Measurements from ENCODE around the gene KYAT1. TPM values are rescaled to one million over a fixed set of nuclear protein-coding genes. Genes with fewer than 3 reads are reported as not detected.

KYAT1 gene
- total and polyA plus RNA-seq, 2 of the 13 experiments (the other 11 are each of a cell fraction or from before 2014, with no cell fraction given) = 9.2 to 46.5 TPM

DNA sequence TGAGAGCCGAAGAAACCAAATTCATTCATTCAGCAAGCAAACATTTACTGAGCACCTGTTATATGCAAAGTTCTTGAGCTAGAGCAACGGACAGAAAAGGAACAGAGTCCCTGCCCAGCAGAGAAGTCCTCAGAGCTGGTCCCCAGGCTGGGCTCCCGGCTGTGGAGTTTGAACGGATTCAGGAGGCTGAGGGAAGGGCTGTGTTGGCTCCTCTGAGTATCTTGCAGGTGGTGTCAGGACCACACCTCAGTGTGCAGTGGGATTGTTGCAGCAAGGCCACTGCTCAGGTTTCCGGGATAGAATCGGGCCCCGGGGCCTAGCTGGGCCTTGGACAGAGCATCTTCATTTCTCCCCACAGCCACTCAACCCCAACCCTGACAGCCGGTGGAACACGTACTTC lies 89.6 kb downstream of the KYAT1 start:
- Histone ChIP-seq H3K9ac (ENCODE audit: insufficient read depth, low read depth, low read length) (no peak overlapping the region), H3K36me3 (replicated peaks in 1 of 2; ENCODE audit: control insufficient read depth in 1 of 2, insufficient read depth in 2 of 2, low read length in 2 of 2) (peaks cover 18 to 33% of the 10 kb centered on the region in 2 experiments), H3K79me2 (ENCODE audit: insufficient read depth, low read length) (no peaks in the 10 kb centered on the region), H3K27ac (ENCODE audit: extremely low read length, insufficient read depth, low read length) (no peak overlapping the region), H2AFZ (ENCODE audit: low read length) (no peak overlapping the region), H3K27me3 (ENCODE audit: control insufficient read depth in 1 of 2, insufficient read depth in 2 of 2, low read length in 2 of 2) (no peaks in the 10 kb centered on the region; a peak in 1 of 5 replicates), H3K9me3 (ENCODE audit: low read length) (no peaks in the 10 kb centered on the region), H4K20me1 (ENCODE audit: insufficient read depth, low read length) (no peaks in the 10 kb centered on the region), H3K4me3 (replicated peaks in 1 of 3; ENCODE audit: insufficient read depth in 1 of 3, low read depth in 2 of 3, low read length in 3 of 3) (no peak overlapping the region), H3K4me1 (ENCODE audit: insufficient read depth, low read length) (peaks cover 17% of the 10 kb centered on the region), H3K4me2 (ENCODE audit: low read depth, low read length) (no peak overlapping the region)
- ChIA-PET POLR2A (no interaction called here), CTCF (ENCODE audit: low intra/inter-chr PET ratio, low total read pairs) (no interaction called here)
- in situ Hi-C loops (cut with HindIII; ENCODE audit: extremely low pct_ligation_motif_present, low pct_unique_long_range_greater_than_20kb) (no loop called here), intact Hi-C loops (cut with micrococcal nuclease; ENCODE audit: unreplicated experiment) (no loop called here)
- no TSS peak for BruUV-seq (replicated peaks)
- 93% methylated on average over 2 of the region's 9 CpGs for WGBS (ENCODE audit: low lambda C conversion rate)
- FAIRE-seq (no peak), DNase-seq (ENCODE audit: low spot score) (no peak), ATAC-seq (no peak)
- TF ChIP-seq HHEX (CRISPR knock-in tag; IDR thresholded peaks at IDR 0.05) = no peak
- TF ChIP-seq NFE2L1 (CRISPR knock-in tag; IDR thresholded peaks at IDR 0.05; ENCODE audit: borderline replicate concordance) = no peak
- TF ChIP-seq, protein P1, sequence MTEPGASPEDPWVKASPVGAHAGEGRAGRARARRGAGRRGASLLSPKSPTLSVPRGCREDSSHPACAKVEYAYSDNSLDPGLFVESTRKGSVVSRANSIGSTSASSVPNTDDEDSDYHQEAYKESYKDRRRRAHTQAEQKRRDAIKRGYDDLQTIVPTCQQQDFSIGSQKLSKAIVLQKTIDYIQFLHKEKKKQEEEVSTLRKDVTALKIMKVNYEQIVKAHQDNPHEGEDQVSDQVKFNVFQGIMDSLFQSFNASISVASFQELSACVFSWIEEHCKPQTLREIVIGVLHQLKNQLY (CRISPR knock-in tag; IDR thresholded peaks at IDR 0.05) = no peak
- no peak for TF ChIP-seq ZNF572 (CRISPR knock-in tag; IDR thresholded peaks at IDR 0.05)
- TF ChIP-seq, protein P2, sequence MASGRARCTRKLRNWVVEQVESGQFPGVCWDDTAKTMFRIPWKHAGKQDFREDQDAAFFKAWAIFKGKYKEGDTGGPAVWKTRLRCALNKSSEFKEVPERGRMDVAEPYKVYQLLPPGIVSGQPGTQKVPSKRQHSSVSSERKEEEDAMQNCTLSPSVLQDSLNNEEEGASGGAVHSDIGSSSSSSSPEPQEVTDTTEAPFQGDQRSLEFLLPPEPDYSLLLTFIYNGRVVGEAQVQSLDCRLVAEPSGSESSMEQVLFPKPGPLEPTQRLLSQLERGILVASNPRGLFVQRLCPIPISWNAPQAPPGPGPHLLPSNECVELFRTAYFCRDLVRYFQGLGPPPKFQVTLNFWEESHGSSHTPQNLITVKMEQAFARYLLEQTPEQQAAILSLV (CRISPR knock-in tag; IDR thresholded peaks at IDR 0.05; ENCODE audit: borderline replicate concordance) = no peak
- TF ChIP-seq, protein P3, sequence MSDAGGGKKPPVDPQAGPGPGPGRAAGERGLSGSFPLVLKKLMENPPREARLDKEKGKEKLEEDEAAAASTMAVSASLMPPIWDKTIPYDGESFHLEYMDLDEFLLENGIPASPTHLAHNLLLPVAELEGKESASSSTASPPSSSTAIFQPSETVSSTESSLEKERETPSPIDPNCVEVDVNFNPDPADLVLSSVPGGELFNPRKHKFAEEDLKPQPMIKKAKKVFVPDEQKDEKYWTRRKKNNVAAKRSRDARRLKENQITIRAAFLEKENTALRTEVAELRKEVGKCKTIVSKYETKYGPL (CRISPR knock-in tag; IDR thresholded peaks at IDR 0.05) = no peak
- no peak for TF ChIP-seq ZNF619 (CRISPR knock-in tag; IDR thresholded peaks at IDR 0.05)
- TF ChIP-seq TP53 (CRISPR knock-in tag; conservative IDR thresholded peaks at IDR 0.05) = no peak
- no peak for TF ChIP-seq SIN3A (IDR thresholded peaks at IDR 0.05; ENCODE audit: borderline replicate concordance, low read depth, low read length)
- TF ChIP-seq ZNF382 (CRISPR knock-in tag; IDR thresholded peaks at IDR 0.05; ENCODE audit: borderline replicate concordance) = no peak
- TF ChIP-seq ZNF563 (CRISPR knock-in tag; IDR thresholded peaks at IDR 0.05) = no peak
